HepG2 (cell line): Measurements from ENCODE around the gene ACTR1B.

Experiments
- JUN ChIP-seq: sonication (generic); formaldehyde crosslinking; IDR thresholded peaks from 2 replicates; pipeline ENCODE4 v1.4.0; 2020; ENCODE audit warnings: mild to moderate bottlenecking, missing genetic modification reagents
- PHF8 ChIP-seq: sonication (generic); formaldehyde crosslinking; IDR thresholded peaks from 2 replicates; pipeline ENCODE4 v1.5.0; 2020; ENCODE audit warnings: missing genetic modification reagents
- TAF1 ChIP-seq: sonication (generic); formaldehyde crosslinking; IDR thresholded peaks from 2 replicates; pipeline ENCODE4 v1.4.0; 2020; ENCODE audit warnings: missing genetic modification reagents
- TF ChIP-seq, protein P1 (sequence below): sonication (generic); formaldehyde crosslinking; IDR thresholded peaks from 2 replicates; pipeline ENCODE4 v1.4.0; 2020; ENCODE audit warnings: missing genetic modification reagents, mild to moderate bottlenecking, borderline replicate concordance

DNA sequence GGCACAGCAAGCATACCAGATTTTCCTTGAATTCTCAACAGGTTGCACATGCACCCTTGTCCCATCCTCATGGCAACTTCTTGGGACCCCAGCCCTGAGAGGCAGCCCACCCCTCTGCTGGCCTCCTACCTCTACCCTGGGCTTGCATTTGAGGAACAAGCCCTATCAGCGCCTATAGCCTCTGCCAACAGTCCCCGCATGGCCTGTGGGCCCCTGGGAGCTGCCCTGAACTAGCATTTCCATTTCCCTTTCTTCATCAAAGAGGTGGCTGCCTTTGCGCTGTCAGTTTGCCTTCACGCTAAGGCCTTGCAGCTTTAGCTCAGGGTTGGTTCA is 44.2 kb upstream of the ACTR1B start:
- TF ChIP-seq TAF1 (CRISPR knock-in tag) (no peak), JUN (CRISPR knock-in tag) (no peak), PHF8 (CRISPR knock-in tag) (no peak)
- TF ChIP-seq, protein P1, sequence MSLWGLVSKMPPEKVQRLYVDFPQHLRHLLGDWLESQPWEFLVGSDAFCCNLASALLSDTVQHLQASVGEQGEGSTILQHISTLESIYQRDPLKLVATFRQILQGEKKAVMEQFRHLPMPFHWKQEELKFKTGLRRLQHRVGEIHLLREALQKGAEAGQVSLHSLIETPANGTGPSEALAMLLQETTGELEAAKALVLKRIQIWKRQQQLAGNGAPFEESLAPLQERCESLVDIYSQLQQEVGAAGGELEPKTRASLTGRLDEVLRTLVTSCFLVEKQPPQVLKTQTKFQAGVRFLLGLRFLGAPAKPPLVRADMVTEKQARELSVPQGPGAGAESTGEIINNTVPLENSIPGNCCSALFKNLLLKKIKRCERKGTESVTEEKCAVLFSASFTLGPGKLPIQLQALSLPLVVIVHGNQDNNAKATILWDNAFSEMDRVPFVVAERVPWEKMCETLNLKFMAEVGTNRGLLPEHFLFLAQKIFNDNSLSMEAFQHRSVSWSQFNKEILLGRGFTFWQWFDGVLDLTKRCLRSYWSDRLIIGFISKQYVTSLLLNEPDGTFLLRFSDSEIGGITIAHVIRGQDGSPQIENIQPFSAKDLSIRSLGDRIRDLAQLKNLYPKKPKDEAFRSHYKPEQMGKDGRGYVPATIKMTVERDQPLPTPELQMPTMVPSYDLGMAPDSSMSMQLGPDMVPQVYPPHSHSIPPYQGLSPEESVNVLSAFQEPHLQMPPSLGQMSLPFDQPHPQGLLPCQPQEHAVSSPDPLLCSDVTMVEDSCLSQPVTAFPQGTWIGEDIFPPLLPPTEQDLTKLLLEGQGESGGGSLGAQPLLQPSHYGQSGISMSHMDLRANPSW (CRISPR knock-in tag), result no peak
